ENCODE data around the gene TTLL11. TPM values are rescaled to one million over a fixed set of nuclear protein-coding genes. Genes with fewer than 3 reads are reported as not detected.

TTLL11 gene
- total and polyA plus RNA-seq, 2 experiments from 2014 or later = 0.57 to 1.4 TPM

- Mint-ChIP-seq H3K36me3 (ENCODE audit: low read depth) (no peaks in the 10 kb centered on the region), H3K4me1 (peaks cover 17% of the 10 kb centered on the region; the same call in 2 of the 3 replicates), H3K4me3 (no peak overlapping the region), H3K27me3 (ENCODE audit: insufficient read depth, low read depth, poor library complexity) (peaks cover 38% of the 10 kb centered on the region), H3K27ac (no peak overlapping the region), H3K9me3 (no peaks in the 10 kb centered on the region; the same call in 2 of the 3 replicates)
- Histone ChIP-seq H3K4me2 (no peak overlapping the region), H3K4me3 (no peak overlapping the region), H3F3A (replicated peaks; ENCODE audit: low read depth) (no peaks in the 10 kb centered on the region), H3K79me2 (replicated peaks; ENCODE audit: insufficient read depth) (no peaks in the 10 kb centered on the region), H2AFZ (peak overlapping the region; percentile 72; the same call in 1 of the 2 replicates), H3K27me3 (ENCODE audit: insufficient read depth) (peaks cover 30% of the 10 kb centered on the region), H3K36me3 (ENCODE audit: insufficient read depth) (no peaks in the 10 kb centered on the region), H3K27ac (ENCODE audit: low read depth) (no peak overlapping the region), H3K4me1 (ENCODE audit: insufficient read depth) (peaks cover 12% of the 10 kb centered on the region), H4K20me1 (replicated peaks; ENCODE audit: insufficient read depth) (no peaks in the 10 kb centered on the region), H3K9me2 (ENCODE audit: insufficient read depth) (no peaks in the 10 kb centered on the region)
- TF ChIP-seq NANOG (IDR thresholded peaks at IDR 0.05; ENCODE audit: borderline replicate concordance) = no peak
- TF ChIP-seq, protein P1, sequence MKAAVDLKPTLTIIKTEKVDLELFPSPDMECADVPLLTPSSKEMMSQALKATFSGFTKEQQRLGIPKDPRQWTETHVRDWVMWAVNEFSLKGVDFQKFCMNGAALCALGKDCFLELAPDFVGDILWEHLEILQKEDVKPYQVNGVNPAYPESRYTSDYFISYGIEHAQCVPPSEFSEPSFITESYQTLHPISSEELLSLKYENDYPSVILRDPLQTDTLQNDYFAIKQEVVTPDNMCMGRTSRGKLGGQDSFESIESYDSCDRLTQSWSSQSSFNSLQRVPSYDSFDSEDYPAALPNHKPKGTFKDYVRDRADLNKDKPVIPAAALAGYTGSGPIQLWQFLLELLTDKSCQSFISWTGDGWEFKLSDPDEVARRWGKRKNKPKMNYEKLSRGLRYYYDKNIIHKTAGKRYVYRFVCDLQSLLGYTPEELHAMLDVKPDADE (IDR thresholded peaks at IDR 0.05) = no peak
- TF ChIP-seq, protein P2, sequence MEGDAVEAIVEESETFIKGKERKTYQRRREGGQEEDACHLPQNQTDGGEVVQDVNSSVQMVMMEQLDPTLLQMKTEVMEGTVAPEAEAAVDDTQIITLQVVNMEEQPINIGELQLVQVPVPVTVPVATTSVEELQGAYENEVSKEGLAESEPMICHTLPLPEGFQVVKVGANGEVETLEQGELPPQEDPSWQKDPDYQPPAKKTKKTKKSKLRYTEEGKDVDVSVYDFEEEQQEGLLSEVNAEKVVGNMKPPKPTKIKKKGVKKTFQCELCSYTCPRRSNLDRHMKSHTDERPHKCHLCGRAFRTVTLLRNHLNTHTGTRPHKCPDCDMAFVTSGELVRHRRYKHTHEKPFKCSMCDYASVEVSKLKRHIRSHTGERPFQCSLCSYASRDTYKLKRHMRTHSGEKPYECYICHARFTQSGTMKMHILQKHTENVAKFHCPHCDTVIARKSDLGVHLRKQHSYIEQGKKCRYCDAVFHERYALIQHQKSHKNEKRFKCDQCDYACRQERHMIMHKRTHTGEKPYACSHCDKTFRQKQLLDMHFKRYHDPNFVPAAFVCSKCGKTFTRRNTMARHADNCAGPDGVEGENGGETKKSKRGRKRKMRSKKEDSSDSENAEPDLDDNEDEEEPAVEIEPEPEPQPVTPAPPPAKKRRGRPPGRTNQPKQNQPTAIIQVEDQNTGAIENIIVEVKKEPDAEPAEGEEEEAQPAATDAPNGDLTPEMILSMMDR (conservative IDR thresholded peaks at IDR 0.05; ENCODE audit: low read depth in 2 of 2) = peak; percentile 99 to 100
- TF ChIP-seq CREB1 (CRISPR knock-in tag; IDR thresholded peaks at IDR 0.05; ENCODE audit: low read depth) = 0 out of 2 replicates have a peak, but pooled peaks have one; percentile 24
- DNase-seq (ENCODE audit: low spot score) = peak; percentile 85
- peak; percentile 22 for ATAC-seq
These were observed 30.0 kb upstream of the TTLL11 start for GRCh38 chr9:122122903-122123632.

GRCh38 chr9:122122468-122122867 lies 29.4 kb upstream of the TTLL11 start:
- peaks cover 11% of the 10 kb centered on the region for H3K4me1 ChIP-seq (ENCODE audit: insufficient read depth)
- H4K20me1 ChIP-seq (replicated peaks; ENCODE audit: insufficient read depth) = no peaks in the 10 kb centered on the region
- DNase-seq (ENCODE audit: low spot score) = no peak
- H3K4me2 ChIP-seq = no peak overlapping the region
- H3K27ac ChIP-seq (ENCODE audit: low read depth) = no peak overlapping the region
- peaks cover 34% of the 10 kb centered on the region for H3K27me3 Mint-ChIP-seq (ENCODE audit: insufficient read depth, low read depth, poor library complexity)
- H3K9me2 ChIP-seq (ENCODE audit: insufficient read depth) = no peaks in the 10 kb centered on the region
- H3K4me3 Mint-ChIP-seq = no peak overlapping the region
- no peak for ATAC-seq
- H3K27ac Mint-ChIP-seq = no peak overlapping the region
- H2AFZ ChIP-seq = no peak overlapping the region
- no peak overlapping the region for H3K4me3 ChIP-seq
- H3K36me3 ChIP-seq (ENCODE audit: insufficient read depth) = no peaks in the 10 kb centered on the region
- no peaks in the 10 kb centered on the region for H3F3A ChIP-seq (replicated peaks; ENCODE audit: low read depth)
- no peaks in the 10 kb centered on the region for H3K36me3 Mint-ChIP-seq (ENCODE audit: low read depth)
- no peaks in the 10 kb centered on the region; the same call in 2 of the 3 replicates for H3K9me3 Mint-ChIP-seq
- peaks cover 24% of the 10 kb centered on the region for H3K27me3 ChIP-seq (ENCODE audit: insufficient read depth)
- no peaks in the 10 kb centered on the region for H3K79me2 ChIP-seq (replicated peaks; ENCODE audit: insufficient read depth)
- peaks cover 15% of the 10 kb centered on the region; the same call in 2 of the 3 replicates for H3K4me1 Mint-ChIP-seq
- TF ChIP-seq ZNF331 (CRISPR knock-in tag; IDR thresholded peaks at IDR 0.05; ENCODE audit: low read depth) (no peak), POLR2AphosphoS5 (IDR thresholded peaks at IDR 0.05; ENCODE audit: low read depth) (no peak), JUNB (IDR thresholded peaks at IDR 0.05; ENCODE audit: unreplicated experiment) (no peak), EZH2 (IDR thresholded peaks at IDR 0.05; ENCODE audit: low read depth, unreplicated experiment) (no peak), STAT1 (IDR thresholded peaks at IDR 0.05; ENCODE audit: unreplicated experiment) (no peak)
- TF ChIP-seq, protein P1 (IDR thresholded peaks at IDR 0.05) = no peak
- TF ChIP-seq, protein P3, sequence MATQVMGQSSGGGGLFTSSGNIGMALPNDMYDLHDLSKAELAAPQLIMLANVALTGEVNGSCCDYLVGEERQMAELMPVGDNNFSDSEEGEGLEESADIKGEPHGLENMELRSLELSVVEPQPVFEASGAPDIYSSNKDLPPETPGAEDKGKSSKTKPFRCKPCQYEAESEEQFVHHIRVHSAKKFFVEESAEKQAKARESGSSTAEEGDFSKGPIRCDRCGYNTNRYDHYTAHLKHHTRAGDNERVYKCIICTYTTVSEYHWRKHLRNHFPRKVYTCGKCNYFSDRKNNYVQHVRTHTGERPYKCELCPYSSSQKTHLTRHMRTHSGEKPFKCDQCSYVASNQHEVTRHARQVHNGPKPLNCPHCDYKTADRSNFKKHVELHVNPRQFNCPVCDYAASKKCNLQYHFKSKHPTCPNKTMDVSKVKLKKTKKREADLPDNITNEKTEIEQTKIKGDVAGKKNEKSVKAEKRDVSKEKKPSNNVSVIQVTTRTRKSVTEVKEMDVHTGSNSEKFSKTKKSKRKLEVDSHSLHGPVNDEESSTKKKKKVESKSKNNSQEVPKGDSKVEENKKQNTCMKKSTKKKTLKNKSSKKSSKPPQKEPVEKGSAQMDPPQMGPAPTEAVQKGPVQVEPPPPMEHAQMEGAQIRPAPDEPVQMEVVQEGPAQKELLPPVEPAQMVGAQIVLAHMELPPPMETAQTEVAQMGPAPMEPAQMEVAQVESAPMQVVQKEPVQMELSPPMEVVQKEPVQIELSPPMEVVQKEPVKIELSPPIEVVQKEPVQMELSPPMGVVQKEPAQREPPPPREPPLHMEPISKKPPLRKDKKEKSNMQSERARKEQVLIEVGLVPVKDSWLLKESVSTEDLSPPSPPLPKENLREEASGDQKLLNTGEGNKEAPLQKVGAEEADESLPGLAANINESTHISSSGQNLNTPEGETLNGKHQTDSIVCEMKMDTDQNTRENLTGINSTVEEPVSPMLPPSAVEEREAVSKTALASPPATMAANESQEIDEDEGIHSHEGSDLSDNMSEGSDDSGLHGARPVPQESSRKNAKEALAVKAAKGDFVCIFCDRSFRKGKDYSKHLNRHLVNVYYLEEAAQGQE (IDR thresholded peaks at IDR 0.05; ENCODE audit: unreplicated experiment) = no peak
